ENCODE measurements around the gene PRKCD.

The PRKCD gene

DNA sequence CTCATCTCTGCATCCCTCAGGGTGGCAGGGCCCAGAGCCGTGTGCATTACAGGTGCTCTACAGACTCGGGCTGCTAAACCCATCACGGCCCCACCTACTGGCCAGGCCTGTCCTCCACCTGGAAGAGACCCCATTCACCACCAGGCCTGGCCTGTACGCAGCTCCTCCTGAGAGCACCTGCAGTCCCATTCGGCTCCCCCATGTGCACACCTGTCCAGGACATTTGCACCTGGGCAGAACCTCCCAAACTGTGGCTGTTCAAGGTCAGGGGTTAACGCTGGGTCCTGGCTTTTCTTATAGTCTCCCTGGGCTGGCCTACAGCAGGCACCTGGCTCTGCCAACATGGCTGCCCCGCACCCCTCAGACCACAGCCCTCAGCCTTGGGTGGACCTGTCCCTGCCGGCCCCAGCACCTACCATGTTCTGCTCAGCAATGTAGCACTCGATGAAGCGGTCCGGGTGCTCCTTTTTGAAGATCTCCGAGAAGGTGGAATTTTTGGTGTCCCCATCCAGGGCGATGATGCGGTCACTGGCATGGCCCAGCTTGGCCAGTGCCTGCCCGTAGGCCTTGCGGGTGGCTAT lies 69.1 kb downstream of the PRKCD start:
- TF ChIP-seq TAF1 (IDR thresholded peaks at IDR 0.05; ENCODE audit: borderline replicate concordance, insufficient read depth, low read length) = no peak
- TF ChIP-seq, protein P1, sequence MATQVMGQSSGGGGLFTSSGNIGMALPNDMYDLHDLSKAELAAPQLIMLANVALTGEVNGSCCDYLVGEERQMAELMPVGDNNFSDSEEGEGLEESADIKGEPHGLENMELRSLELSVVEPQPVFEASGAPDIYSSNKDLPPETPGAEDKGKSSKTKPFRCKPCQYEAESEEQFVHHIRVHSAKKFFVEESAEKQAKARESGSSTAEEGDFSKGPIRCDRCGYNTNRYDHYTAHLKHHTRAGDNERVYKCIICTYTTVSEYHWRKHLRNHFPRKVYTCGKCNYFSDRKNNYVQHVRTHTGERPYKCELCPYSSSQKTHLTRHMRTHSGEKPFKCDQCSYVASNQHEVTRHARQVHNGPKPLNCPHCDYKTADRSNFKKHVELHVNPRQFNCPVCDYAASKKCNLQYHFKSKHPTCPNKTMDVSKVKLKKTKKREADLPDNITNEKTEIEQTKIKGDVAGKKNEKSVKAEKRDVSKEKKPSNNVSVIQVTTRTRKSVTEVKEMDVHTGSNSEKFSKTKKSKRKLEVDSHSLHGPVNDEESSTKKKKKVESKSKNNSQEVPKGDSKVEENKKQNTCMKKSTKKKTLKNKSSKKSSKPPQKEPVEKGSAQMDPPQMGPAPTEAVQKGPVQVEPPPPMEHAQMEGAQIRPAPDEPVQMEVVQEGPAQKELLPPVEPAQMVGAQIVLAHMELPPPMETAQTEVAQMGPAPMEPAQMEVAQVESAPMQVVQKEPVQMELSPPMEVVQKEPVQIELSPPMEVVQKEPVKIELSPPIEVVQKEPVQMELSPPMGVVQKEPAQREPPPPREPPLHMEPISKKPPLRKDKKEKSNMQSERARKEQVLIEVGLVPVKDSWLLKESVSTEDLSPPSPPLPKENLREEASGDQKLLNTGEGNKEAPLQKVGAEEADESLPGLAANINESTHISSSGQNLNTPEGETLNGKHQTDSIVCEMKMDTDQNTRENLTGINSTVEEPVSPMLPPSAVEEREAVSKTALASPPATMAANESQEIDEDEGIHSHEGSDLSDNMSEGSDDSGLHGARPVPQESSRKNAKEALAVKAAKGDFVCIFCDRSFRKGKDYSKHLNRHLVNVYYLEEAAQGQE (IDR thresholded peaks at IDR 0.05; ENCODE audit: insufficient read depth in 1 of 2, low read depth in 2 of 2, low read length in 2 of 2) = no peak
- TF ChIP-seq POLR2AphosphoS5 (IDR thresholded peaks at IDR 0.05; ENCODE audit: low read depth, low read length) = no peak
- TF ChIP-seq SIN3A (IDR thresholded peaks at IDR 0.05; ENCODE audit: borderline replicate concordance, insufficient read depth, low read length) = no peak
- TF ChIP-seq FOXP2 (optimal IDR thresholded peaks at IDR 0.05; ENCODE audit: borderline replicate concordance, extremely low read depth, extremely low read length, insufficient read depth) = no peak

DNA sequence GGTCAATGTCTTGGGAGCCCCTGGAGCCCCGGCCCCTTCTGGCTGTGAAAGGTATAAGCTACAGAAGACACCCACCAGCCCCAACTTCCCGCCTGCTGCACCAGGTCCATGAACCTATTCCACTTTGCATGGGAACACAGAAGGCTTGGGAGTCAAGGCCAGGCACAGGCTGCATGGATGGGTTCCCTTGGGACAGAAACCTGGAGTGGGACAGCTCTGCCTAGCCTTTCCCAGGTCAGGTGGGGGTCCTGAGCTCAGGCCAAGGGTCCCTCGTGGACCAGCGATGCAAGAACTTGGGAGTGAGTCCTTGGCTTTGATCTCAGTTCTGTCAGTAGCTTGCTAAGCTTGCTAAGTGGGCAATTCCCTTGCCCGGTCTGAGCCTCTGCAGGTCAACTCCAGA lies 69.8 kb downstream of the PRKCD start:
- TF ChIP-seq TAF1 (IDR thresholded peaks at IDR 0.05; ENCODE audit: borderline replicate concordance, insufficient read depth, low read length) = no peak
- TF ChIP-seq POLR2AphosphoS5 (IDR thresholded peaks at IDR 0.05; ENCODE audit: low read depth, low read length) = no peak; the same call in 1 of the 2 replicates
- no peak for TF ChIP-seq SIN3A (IDR thresholded peaks at IDR 0.05; ENCODE audit: borderline replicate concordance, insufficient read depth, low read length)
- TF ChIP-seq FOXP2 (optimal IDR thresholded peaks at IDR 0.05; ENCODE audit: borderline replicate concordance, extremely low read depth, extremely low read length, insufficient read depth) = no peak
- TF ChIP-seq, protein P1 (IDR thresholded peaks at IDR 0.05; ENCODE audit: insufficient read depth in 1 of 2, low read depth in 2 of 2, low read length in 2 of 2) = no peak

DNA sequence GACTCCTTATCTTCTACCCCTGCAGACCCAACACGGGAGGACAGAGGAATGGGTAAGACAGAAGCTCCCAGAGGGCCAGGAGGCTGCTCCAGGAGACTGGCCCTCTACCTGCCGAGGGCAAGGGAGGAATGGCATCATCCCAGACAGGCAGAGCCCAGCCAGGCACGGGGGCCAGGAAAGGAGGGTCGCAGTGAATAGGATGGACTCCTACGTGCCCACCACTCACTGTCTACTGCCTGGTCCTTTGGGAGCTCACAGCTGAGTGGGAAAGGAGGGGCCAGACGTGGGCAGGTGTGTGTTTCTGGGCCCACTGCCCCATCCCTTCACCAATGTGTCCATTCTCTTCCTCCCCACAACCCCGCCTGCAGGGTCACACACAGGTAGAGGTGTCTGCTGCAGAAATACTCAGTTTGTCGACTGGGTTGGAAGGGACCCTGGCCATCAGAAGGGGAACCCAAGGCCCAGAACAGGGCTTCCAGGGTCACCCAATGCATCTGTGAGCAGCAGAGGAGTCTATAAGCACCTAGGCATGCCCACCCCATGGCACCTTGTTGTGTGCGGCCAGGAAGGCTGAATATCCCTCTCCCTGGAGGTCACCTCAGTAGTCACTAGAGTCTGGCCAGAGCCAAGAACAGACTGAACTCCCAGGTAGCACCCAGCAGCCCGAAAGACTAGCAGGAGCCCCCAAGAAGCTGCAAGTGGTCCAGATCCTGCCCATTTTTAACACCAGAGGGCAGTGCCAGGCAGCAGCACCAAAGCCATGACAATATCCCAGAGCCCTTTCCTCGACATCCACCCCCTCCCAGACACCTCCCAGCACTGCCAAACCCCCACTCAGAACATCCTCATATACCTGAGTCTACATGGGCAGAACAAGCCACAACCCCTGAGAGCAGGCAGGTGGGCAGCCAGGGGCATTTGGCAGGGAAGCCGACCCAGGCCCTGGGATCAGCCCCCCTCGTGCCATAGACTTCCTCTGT lies 70.8 kb downstream of the PRKCD start:
- TF ChIP-seq SIN3A (IDR thresholded peaks at IDR 0.05; ENCODE audit: borderline replicate concordance, insufficient read depth, low read length) = no peak
- no peak; the same call in 1 of the 2 replicates for TF ChIP-seq POLR2AphosphoS5 (IDR thresholded peaks at IDR 0.05; ENCODE audit: low read depth, low read length)
- TF ChIP-seq FOXP2 (optimal IDR thresholded peaks at IDR 0.05; ENCODE audit: borderline replicate concordance, extremely low read depth, extremely low read length, insufficient read depth) = no peak
- TF ChIP-seq, protein P1 (IDR thresholded peaks at IDR 0.05; ENCODE audit: insufficient read depth in 1 of 2, low read depth in 2 of 2, low read length in 2 of 2) = no peak
- TF ChIP-seq TAF1 (IDR thresholded peaks at IDR 0.05; ENCODE audit: borderline replicate concordance, insufficient read depth, low read length) = no peak

DNA sequence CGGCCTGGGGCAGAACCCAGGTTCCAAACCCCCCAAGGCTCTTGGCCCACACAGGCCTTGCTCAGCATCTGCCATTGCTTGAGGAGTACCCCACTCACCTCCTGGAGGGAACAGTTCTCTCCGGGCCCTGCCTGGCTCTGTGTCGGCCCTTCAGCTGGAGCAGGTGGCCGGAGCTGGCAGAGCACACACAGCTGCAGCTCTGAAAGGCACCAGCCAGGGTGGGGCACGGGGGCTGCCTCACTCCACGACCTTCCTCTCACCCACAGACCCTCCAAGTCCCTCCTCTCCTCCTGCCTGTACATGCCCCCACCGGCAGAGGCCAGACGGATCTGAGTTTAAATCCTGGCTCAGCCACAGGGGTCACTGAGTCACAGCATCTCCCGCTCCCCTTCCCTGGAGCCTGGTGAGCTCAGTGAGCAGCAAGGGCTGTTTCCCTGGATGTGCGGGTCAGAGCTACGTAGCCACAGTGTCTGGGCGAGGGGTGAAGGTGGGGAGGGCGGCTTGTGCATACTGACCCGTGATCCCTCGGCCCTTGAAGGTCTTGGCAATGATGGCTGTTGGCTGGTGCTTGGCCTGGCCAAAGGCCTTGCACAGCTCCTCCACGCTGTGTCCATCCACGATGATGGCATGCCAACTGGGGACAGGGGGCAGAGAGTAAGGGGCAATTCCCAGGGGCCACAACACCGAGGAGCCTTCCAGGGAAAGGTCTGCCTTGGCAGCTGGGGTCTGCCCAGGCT lies 71.8 kb downstream of the PRKCD start:
- no peak for TF ChIP-seq POLR2AphosphoS5 (IDR thresholded peaks at IDR 0.05; ENCODE audit: low read depth, low read length)
- TF ChIP-seq, protein P1 (IDR thresholded peaks at IDR 0.05; ENCODE audit: insufficient read depth in 1 of 2, low read depth in 2 of 2, low read length in 2 of 2) = no peak
- TF ChIP-seq FOXP2 (optimal IDR thresholded peaks at IDR 0.05; ENCODE audit: borderline replicate concordance, extremely low read depth, extremely low read length, insufficient read depth) = no peak
- TF ChIP-seq TAF1 (IDR thresholded peaks at IDR 0.05; ENCODE audit: borderline replicate concordance, insufficient read depth, low read length) = no peak
- no peak for TF ChIP-seq SIN3A (IDR thresholded peaks at IDR 0.05; ENCODE audit: borderline replicate concordance, insufficient read depth, low read length)
